ENCODE data around the gene POLL. TPM values are rescaled to one million over a fixed set of nuclear protein-coding genes. Genes with fewer than 3 reads are reported as not detected.

POLL gene
- total and polyA plus RNA-seq, 2 donors (not counting 3 experiments of a cell fraction or from before 2014, with no cell fraction given) = 34.3 to 42.3 TPM

DNA sequence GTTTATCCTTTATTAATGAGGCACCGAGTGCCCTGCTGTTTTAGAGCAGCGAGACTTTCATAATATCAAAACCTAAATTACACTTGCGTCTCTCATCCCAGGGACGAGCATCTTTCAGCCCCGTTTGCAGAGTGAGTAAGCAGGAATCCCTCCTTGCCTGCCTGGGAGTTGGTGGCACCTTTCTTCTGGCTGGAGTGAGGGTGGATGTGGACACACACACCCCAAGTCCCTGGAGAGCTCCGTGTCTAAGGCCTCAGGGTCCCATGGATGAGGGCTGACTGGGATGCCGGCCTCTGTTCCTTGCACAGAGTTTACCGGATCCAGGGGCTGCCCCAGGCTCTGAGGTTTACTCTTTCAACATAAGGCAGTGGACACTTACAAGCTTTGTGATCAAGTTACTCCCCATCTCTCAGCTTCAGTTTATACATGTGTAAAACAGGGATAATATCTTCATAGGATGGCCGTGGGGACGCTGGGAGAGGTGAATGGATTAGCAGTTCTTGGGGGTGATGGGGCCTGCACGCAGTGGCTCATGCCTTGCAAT is 24.5 kb downstream of the POLL start:
- no peak for FAIRE-seq

More for the DNA sequence above, 24.5 kb downstream of the POLL start:
- Histone ChIP-seq H2AFZ (ENCODE audit: low read depth, low read length) (no peak overlapping the region), H3K27me3 (ENCODE audit: control insufficient read depth in 2 of 2, insufficient read depth in 2 of 2, low read length in 2 of 2) (peaks cover 20 to 23% of the 10 kb centered on the region in 2 experiments), H3K9me3 (replicated peaks; ENCODE audit: control insufficient read depth, insufficient read depth, low read length) (no peaks in the 10 kb centered on the region), H3K4me3 (replicated peaks in 1 of 3; ENCODE audit: insufficient read depth in 1 of 3, low read depth in 1 of 3, low read length in 3 of 3) (no peak overlapping the region), H3K9ac (replicated peaks; ENCODE audit: extremely low read depth, insufficient read depth, low read length) (no peak overlapping the region), H4K20me1 (replicated peaks; ENCODE audit: control insufficient read depth, extremely low read depth, insufficient read depth, low read length) (no peaks in the 10 kb centered on the region), H3K36me3 (ENCODE audit: control insufficient read depth in 2 of 2, extremely low read depth in 1 of 2, insufficient read depth in 2 of 2, low read length in 2 of 2) (no peaks in the 10 kb centered on the region), H3K9me1 (replicated peaks; ENCODE audit: control insufficient read depth, extremely low read depth, insufficient read depth, low read length) (no peaks in the 10 kb centered on the region), H3K79me2 (ENCODE audit: control insufficient read depth, insufficient read depth, low read length) (no peaks in the 10 kb centered on the region), H3K27ac (ENCODE audit: insufficient read depth, low read depth, low read length) (no peak overlapping the region), H3K4me2 (ENCODE audit: insufficient read depth, low read length) (no peak overlapping the region), H3K4me1 (ENCODE audit: control insufficient read depth, extremely low read depth, insufficient read depth, low read length) (no peaks in the 10 kb centered on the region)
- TF ChIP-seq GATA2 (IDR thresholded peaks at IDR 0.05; ENCODE audit: insufficient read depth, insufficient read length, low read depth, low read length) (no peak), POLR2A (IDR thresholded peaks at IDR 0.05; ENCODE audit: low read depth, low read length) (no peak), JUN (IDR thresholded peaks at IDR 0.05; ENCODE audit: borderline replicate concordance, insufficient read depth, insufficient read length, low read depth) (no peak), MYC (IDR thresholded peaks at IDR 0.05; ENCODE audit: low read depth, low read length) (no peak), EZH2 (IDR thresholded peaks at IDR 0.05; ENCODE audit: borderline replicate concordance, low read depth, low read length, severe bottlenecking) (no peak)
- TF ChIP-seq, protein P1, sequence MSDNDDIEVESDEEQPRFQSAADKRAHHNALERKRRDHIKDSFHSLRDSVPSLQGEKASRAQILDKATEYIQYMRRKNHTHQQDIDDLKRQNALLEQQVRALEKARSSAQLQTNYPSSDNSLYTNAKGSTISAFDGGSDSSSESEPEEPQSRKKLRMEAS (IDR thresholded peaks at IDR 0.05; ENCODE audit: insufficient read depth, insufficient read length) = no peak
- TF ChIP-seq, protein P2, sequence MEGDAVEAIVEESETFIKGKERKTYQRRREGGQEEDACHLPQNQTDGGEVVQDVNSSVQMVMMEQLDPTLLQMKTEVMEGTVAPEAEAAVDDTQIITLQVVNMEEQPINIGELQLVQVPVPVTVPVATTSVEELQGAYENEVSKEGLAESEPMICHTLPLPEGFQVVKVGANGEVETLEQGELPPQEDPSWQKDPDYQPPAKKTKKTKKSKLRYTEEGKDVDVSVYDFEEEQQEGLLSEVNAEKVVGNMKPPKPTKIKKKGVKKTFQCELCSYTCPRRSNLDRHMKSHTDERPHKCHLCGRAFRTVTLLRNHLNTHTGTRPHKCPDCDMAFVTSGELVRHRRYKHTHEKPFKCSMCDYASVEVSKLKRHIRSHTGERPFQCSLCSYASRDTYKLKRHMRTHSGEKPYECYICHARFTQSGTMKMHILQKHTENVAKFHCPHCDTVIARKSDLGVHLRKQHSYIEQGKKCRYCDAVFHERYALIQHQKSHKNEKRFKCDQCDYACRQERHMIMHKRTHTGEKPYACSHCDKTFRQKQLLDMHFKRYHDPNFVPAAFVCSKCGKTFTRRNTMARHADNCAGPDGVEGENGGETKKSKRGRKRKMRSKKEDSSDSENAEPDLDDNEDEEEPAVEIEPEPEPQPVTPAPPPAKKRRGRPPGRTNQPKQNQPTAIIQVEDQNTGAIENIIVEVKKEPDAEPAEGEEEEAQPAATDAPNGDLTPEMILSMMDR (IDR thresholded peaks at IDR 0.05; ENCODE audit: extremely low read depth in 1 of 2, insufficient read depth in 1 of 2, low read depth in 1 of 2, low read length in 2 of 2) = no peak
- POLR2A ChIA-PET = no interaction called here
- BruUV-seq (replicated peaks) = no TSS peak
- CTCF ChIA-PET = interaction anchor here (0.5 to 1.7 kb wide), 4 partner anchors 96 to 350 kb away, joined by 3 to 7 read pairs (median 4); no protein-coding TSS in a partner anchor
- intact Hi-C loops (cut with micrococcal nuclease) (loop anchor here (1.0 kb wide), 1 partner anchor 45 kb away; no protein-coding TSS in a partner anchor), dilution Hi-C loops (cut with MboI; ENCODE audit: extremely low pct_ligation_motif_present, low sequenced_read_pairs) (no loop called here)
- no peak for DNase-seq (ENCODE audit: low read depth, low spot score)

All from endothelial cell of umbilical vein (primary cell).